ENCODE data around the gene MB. TPM values are rescaled to one million over a fixed set of nuclear protein-coding genes. Genes with fewer than 3 reads are reported as not detected.

MB gene
- total RNA-seq, 1 experiment from 2014 or later, result 1.5 TPM

GRCh38 chr22:35560366-35560765, 56.8 kb downstream of the MB start:
- no peaks in the 10 kb centered on the region for H4K20me1 ChIP-seq (ENCODE audit: insufficient read depth)
- ATAC-seq (no peak), DNase-seq (ENCODE audit: low read depth, low spot score) (no peak)
- ChIA-PET RAD21 (ENCODE audit: low non-redundant PET in 1 of 2, low total read pairs in 2 of 2, uncharacterized antibody in 2 of 2, unreplicated experiment in 2 of 2) (no interaction called here), POLR2A (no interaction called here), CTCF (no interaction called here)
- no peaks in the 10 kb centered on the region for H3K79me2 ChIP-seq (ENCODE audit: insufficient read depth, low read length)
- H3K9ac ChIP-seq (ENCODE audit: low read length), result no peak overlapping the region
- H3K27ac ChIP-seq (ENCODE audit: low read depth, low read length), result no peak overlapping the region
- no peaks in the 10 kb centered on the region for H3K27me3 ChIP-seq (ENCODE audit: insufficient read depth, low read length)
- peaks cover 0 to 6% of the 10 kb centered on the region in 2 experiments; a peak in 1 of 4 replicates for H3K9me3 ChIP-seq (ENCODE audit: control insufficient read depth in 1 of 2, insufficient read depth in 1 of 2, low read depth in 1 of 2, low read length in 2 of 2)
- no peaks in the 10 kb centered on the region for H3K9me2 ChIP-seq (ENCODE audit: insufficient read depth)
- no peak overlapping the region for H3K4me2 ChIP-seq (ENCODE audit: low read length)
- intact Hi-C loops (cut with micrococcal nuclease), result no loop called here
- no peak overlapping the region for H3K4me3 ChIP-seq (replicated peaks in 1 of 2; ENCODE audit: low read depth in 1 of 2, low read length in 2 of 2)
- peaks cover 27 to 42% of the 10 kb centered on the region in 2 experiments for H3K4me1 ChIP-seq (ENCODE audit: control insufficient read depth in 1 of 2, insufficient read depth in 2 of 2, low read length in 2 of 2)
- H2AFZ ChIP-seq (ENCODE audit: low read depth, low read length, poor library complexity, severe bottlenecking), result no peak overlapping the region
- BruUV-seq (replicated peaks), result no TSS peak
- no peaks in the 10 kb centered on the region for H3K36me3 ChIP-seq (ENCODE audit: control insufficient read depth in 1 of 2, insufficient read depth in 2 of 2, low read length in 2 of 2)
- TF ChIP-seq MAX (IDR thresholded peaks at IDR 0.05) (no peak), ELF1 (IDR thresholded peaks at IDR 0.05; ENCODE audit: borderline replicate concordance, low read depth) (no peak), TCF7L2 (IDR thresholded peaks at IDR 0.05; ENCODE audit: borderline replicate concordance, extremely low read depth, insufficient read depth, insufficient read length) (no peak), POLR2AphosphoS5 (IDR thresholded peaks at IDR 0.05; ENCODE audit: low read depth, low read length) (no peak), CBX3 (IDR thresholded peaks at IDR 0.05; ENCODE audit: low read depth) (no peak), FOSL1 (IDR thresholded peaks at IDR 0.05; ENCODE audit: low read depth) (no peak)

GRCh38 chr22:35559354-35560005, 57.6 kb downstream of the MB start:
- intact Hi-C loops (cut with micrococcal nuclease), result no loop called here
- POLR2A ChIA-PET, result no interaction called here
- no peak for DNase-seq (ENCODE audit: low read depth, low spot score)
- TF ChIP-seq REST (IDR thresholded peaks at IDR 0.05; ENCODE audit: low read depth) (no peak), TCF7L2 (IDR thresholded peaks at IDR 0.05; ENCODE audit: borderline replicate concordance, extremely low read depth, insufficient read depth, insufficient read length) (no peak), YY1 (IDR thresholded peaks at IDR 0.05; ENCODE audit: extremely low read depth, insufficient replicate concordance, low read depth, low read length) (no peak), JUND (IDR thresholded peaks at IDR 0.05) (no peak), CTCF (IDR thresholded peaks at IDR 0.05 in 2 of 3, conservative IDR thresholded peaks at IDR 0.05 in 1 of 3; ENCODE audit: borderline replicate concordance in 1 of 3, insufficient read depth in 1 of 3, low read depth in 2 of 3, low read length in 2 of 3) (no peak), EZH2phosphoT487 (IDR thresholded peaks at IDR 0.05; ENCODE audit: borderline replicate concordance) (no peak), ELF1 (IDR thresholded peaks at IDR 0.05; ENCODE audit: borderline replicate concordance, low read depth) (no peak), RAD21 (IDR thresholded peaks at IDR 0.05; ENCODE audit: low read depth) (no peak), MAX (IDR thresholded peaks at IDR 0.05) (no peak), CEBPB (IDR thresholded peaks at IDR 0.05; ENCODE audit: low read depth) (no peak), POLR2A (IDR thresholded peaks at IDR 0.05; ENCODE audit: borderline replicate concordance, extremely low read depth, insufficient read depth, insufficient read length) (no peak)

More at GRCh38 chr22:35559354-35560005, 57.6 kb downstream of the MB start:
- H3K9me2 ChIP-seq (ENCODE audit: insufficient read depth), result no peaks in the 10 kb centered on the region
- H3K27me3 ChIP-seq (ENCODE audit: insufficient read depth, low read length), result no peaks in the 10 kb centered on the region
- H3K27ac ChIP-seq (ENCODE audit: low read depth, low read length), result no peak overlapping the region
- H3K9me3 ChIP-seq (ENCODE audit: control insufficient read depth in 1 of 2, insufficient read depth in 1 of 2, low read depth in 1 of 2, low read length in 2 of 2), result peaks cover 0 to 6% of the 10 kb centered on the region in 2 experiments; a peak in 1 of 4 replicates
- no peaks in the 10 kb centered on the region for H4K20me1 ChIP-seq (ENCODE audit: insufficient read depth)
- peaks cover 27 to 42% of the 10 kb centered on the region in 2 experiments for H3K4me1 ChIP-seq (ENCODE audit: control insufficient read depth in 1 of 2, insufficient read depth in 2 of 2, low read length in 2 of 2)
- no peaks in the 10 kb centered on the region for H3K36me3 ChIP-seq (ENCODE audit: control insufficient read depth in 1 of 2, insufficient read depth in 2 of 2, low read length in 2 of 2)
- H3K79me2 ChIP-seq (ENCODE audit: insufficient read depth, low read length), result no peaks in the 10 kb centered on the region
- H3K4me3 ChIP-seq (replicated peaks in 1 of 2; ENCODE audit: low read depth in 1 of 2, low read length in 2 of 2), result no peak overlapping the region
- H3K9ac ChIP-seq (ENCODE audit: low read length), result no peak overlapping the region
- CTCF ChIA-PET, result no interaction called here
- RAD21 ChIA-PET (ENCODE audit: low non-redundant PET in 1 of 2, low total read pairs in 2 of 2, uncharacterized antibody in 2 of 2, unreplicated experiment in 2 of 2), result no interaction called here
- no peak overlapping the region for H2AFZ ChIP-seq (ENCODE audit: low read depth, low read length, poor library complexity, severe bottlenecking)
- no peak for ATAC-seq
- no peak overlapping the region for H3K4me2 ChIP-seq (ENCODE audit: low read length)
- no TSS peak for BruUV-seq (replicated peaks)
